ENCODE measurements around the gene R3HDM1.
A peak's percentile ranks its signal among the peaks of the same experiment; 100 is the strongest.

R3HDM1 gene

GRCh38 chr2:135504811-135505210, 26.5 kb upstream of the R3HDM1 start:
- Mint-ChIP-seq H3K9me3 (peaks cover 12% of the 10 kb centered on the region), H3K27ac (no peak overlapping the region), H3K36me3 (ENCODE audit: low read depth) (peaks cover 53% of the 10 kb centered on the region), H3K4me1 (no peaks in the 10 kb centered on the region), H3K27me3 (ENCODE audit: low read depth) (no peaks in the 10 kb centered on the region), H3K4me3 (no peak overlapping the region)
- TF ChIP-seq, protein P1, sequence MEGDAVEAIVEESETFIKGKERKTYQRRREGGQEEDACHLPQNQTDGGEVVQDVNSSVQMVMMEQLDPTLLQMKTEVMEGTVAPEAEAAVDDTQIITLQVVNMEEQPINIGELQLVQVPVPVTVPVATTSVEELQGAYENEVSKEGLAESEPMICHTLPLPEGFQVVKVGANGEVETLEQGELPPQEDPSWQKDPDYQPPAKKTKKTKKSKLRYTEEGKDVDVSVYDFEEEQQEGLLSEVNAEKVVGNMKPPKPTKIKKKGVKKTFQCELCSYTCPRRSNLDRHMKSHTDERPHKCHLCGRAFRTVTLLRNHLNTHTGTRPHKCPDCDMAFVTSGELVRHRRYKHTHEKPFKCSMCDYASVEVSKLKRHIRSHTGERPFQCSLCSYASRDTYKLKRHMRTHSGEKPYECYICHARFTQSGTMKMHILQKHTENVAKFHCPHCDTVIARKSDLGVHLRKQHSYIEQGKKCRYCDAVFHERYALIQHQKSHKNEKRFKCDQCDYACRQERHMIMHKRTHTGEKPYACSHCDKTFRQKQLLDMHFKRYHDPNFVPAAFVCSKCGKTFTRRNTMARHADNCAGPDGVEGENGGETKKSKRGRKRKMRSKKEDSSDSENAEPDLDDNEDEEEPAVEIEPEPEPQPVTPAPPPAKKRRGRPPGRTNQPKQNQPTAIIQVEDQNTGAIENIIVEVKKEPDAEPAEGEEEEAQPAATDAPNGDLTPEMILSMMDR (IDR thresholded peaks at IDR 0.05; ENCODE audit: unreplicated experiment in 3 of 3), result no peak

GRCh38 chr2:135510577-135510976, 20.7 kb upstream of the R3HDM1 start:
- no peak overlapping the region for H3K27ac Mint-ChIP-seq
- H3K27me3 Mint-ChIP-seq (ENCODE audit: low read depth), result no peaks in the 10 kb centered on the region
- no peaks in the 10 kb centered on the region for H3K4me1 Mint-ChIP-seq
- H3K4me3 Mint-ChIP-seq, result no peak overlapping the region
- H3K9me3 Mint-ChIP-seq, result peaks cover 33% of the 10 kb centered on the region
- peaks cover 48% of the 10 kb centered on the region for H3K36me3 Mint-ChIP-seq (ENCODE audit: low read depth)
- TF ChIP-seq, protein P1 (IDR thresholded peaks at IDR 0.05; ENCODE audit: unreplicated experiment in 3 of 3), result no peak

DNA sequence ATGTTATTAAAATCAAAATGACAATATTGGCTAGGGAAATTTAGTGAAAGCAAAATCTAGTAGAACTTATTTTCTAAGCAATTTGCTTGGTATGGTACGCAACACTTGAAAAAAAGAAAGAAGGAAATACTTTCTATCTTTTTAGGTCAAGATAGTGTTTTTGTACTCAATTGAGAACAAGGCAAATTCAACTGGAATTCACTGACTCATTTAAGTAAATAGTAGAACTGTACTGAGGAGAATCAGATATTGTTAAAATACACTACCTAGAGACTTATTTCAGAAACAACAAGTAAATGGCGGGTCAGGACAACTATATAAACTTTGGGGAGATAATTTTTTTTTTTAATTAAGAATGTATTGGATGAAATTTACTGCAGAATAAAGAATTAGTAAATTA, 19.2 kb upstream of the R3HDM1 start:
- peaks cover 31% of the 10 kb centered on the region for H3K9me3 Mint-ChIP-seq
- H3K36me3 Mint-ChIP-seq (ENCODE audit: low read depth), result peaks cover 42% of the 10 kb centered on the region
- no peak overlapping the region for H3K27ac Mint-ChIP-seq

DNA sequence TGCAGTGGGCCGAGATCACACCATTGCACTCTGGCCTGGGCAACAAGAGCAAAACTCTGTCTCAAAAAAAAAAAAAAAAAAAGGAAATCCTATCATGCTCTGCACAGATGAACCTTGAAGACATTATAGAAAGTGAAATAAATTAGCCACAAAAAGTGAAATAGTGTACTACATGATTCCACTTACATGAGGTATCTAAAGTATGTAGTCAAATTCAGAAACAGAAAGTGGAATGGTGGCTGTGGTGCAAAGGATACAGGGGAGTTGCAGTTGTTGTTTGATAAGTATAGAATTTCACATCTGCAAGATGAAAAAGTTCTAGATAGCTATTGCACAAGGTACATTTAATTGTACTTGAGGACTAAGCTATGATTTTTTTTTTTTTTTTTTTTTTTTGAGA, 5.5 kb upstream of the R3HDM1 start:
- Mint-ChIP-seq H3K9me3 (peaks cover 18% of the 10 kb centered on the region), H3K4me3 (peak overlapping the region in 1 of 3 experiments; percentile 13), H3K27me3 (ENCODE audit: low read depth) (no peaks in the 10 kb centered on the region), H3K4me1 (no peaks in the 10 kb centered on the region), H3K27ac (no peak overlapping the region), H3K36me3 (ENCODE audit: low read depth) (peaks cover 42% of the 10 kb centered on the region)
- TF ChIP-seq, protein P1 (IDR thresholded peaks at IDR 0.05; ENCODE audit: unreplicated experiment in 3 of 3), result no peak

More for the DNA sequence above, 19.2 kb upstream of the R3HDM1 start:
- TF ChIP-seq, protein P1 (IDR thresholded peaks at IDR 0.05; ENCODE audit: unreplicated experiment in 3 of 3), result no peak
- no peaks in the 10 kb centered on the region for H3K27me3 Mint-ChIP-seq (ENCODE audit: low read depth)
- no peaks in the 10 kb centered on the region for H3K4me1 Mint-ChIP-seq
- no peak overlapping the region for H3K4me3 Mint-ChIP-seq

- Mint-ChIP-seq H3K27ac (no peak overlapping the region), H3K27me3 (ENCODE audit: low read depth) (no peaks in the 10 kb centered on the region), H3K4me3 (peak overlapping the region in 2 of 3 experiments; percentile 14 to 67), H3K9me3 (peaks cover 7% of the 10 kb centered on the region), H3K4me1 (peaks cover 4% of the 10 kb centered on the region), H3K36me3 (ENCODE audit: low read depth) (peaks cover 24% of the 10 kb centered on the region)
- TF ChIP-seq, protein P1 (IDR thresholded peaks at IDR 0.05; ENCODE audit: unreplicated experiment in 3 of 3), result no peak
These were observed 3.3 kb upstream of the R3HDM1 start for GRCh38 chr2:135528006-135528405.

Measured in nephron (organoid).